GM15510 (cell line): ENCODE measurements around the gene GATD1.
A peak's percentile ranks its signal among the peaks of the same experiment; 100 is the strongest.

Experiments used
- POLR2A ChIP-seq: IDR thresholded peaks from 3 replicates; pipeline ENCODE4 v1.6.1; 2011; ENCODE audit warnings: borderline replicate concordance; ENCODE audit not compliant: insufficient read length; ENCODE audit errors: extremely low read depth

GATD1 gene

GRCh38 chr11:742571-743201, 34.6 kb downstream of the GATD1 start:
- no peak for TF ChIP-seq POLR2A

- TF ChIP-seq POLR2A, result no peak
Observed at GRCh38 chr11:742156-742546, 35.1 kb downstream of the GATD1 start.

- no peak for TF ChIP-seq POLR2A
Observed at GRCh38 chr11:737366-737765, 39.9 kb downstream of the GATD1 start.

GRCh38 chr11:733072-733471, 44.2 kb downstream of the GATD1 start:
- TF ChIP-seq POLR2A, result no peak

- no peak for TF ChIP-seq POLR2A
Observed at GRCh38 chr11:729492-730074, 47.7 kb downstream of the GATD1 start.

- TF ChIP-seq POLR2A, result no peak
Observed at GRCh38 chr11:728901-729491, 48.3 kb downstream of the GATD1 start.

GRCh38 chr11:727859-728748, 49.2 kb downstream of the GATD1 start:
- TF ChIP-seq POLR2A, result no peak

GRCh38 chr11:727281-727701, 50.0 kb downstream of the GATD1 start:
- no peak for TF ChIP-seq POLR2A

GRCh38 chr11:726278-727220, 50.7 kb downstream of the GATD1 start:
- TF ChIP-seq POLR2A, result peak; percentile 25

- TF ChIP-seq POLR2A, result peak; percentile 48
Observed at GRCh38 chr11:725624-726202, 51.6 kb downstream of the GATD1 start.

- TF ChIP-seq POLR2A, result no peak
Observed at GRCh38 chr11:724778-725386, 52.4 kb downstream of the GATD1 start.

GRCh38 chr11:724049-724777, 53.1 kb downstream of the GATD1 start:
- no peak for TF ChIP-seq POLR2A
